NCI-H2107 (cell line): Measurements from ENCODE around the gene TMEM14C.

Source experiments
- DNase-seq: peaks from one replicate; lab custom pipeline; 2025; lab: John Stamatoyannopoulos, UW

TMEM14C gene

GRCh38 chr6:10722820-10723566 is at the start of gene TMEM14C:
Gene TMEM14C, plus strand, starts transcription at chr6:10723070. Its CDS starts 1,544 bp downstream, at chr6:10724614.
- peak; percentile 70 for DNase-seq

- no peak for DNase-seq
Observed at GRCh38 chr6:10676403-10676802, 46.5 kb upstream of the TMEM14C start.

- no peak for DNase-seq
Observed at GRCh38 chr6:10678456-10678855, 44.4 kb upstream of the TMEM14C start.

- DNase-seq, result no peak
Observed at GRCh38 chr6:10681795-10682194, 41.1 kb upstream of the TMEM14C start.

GRCh38 chr6:10682355-10682988 is 40.4 kb upstream of the TMEM14C start:
- no peak for DNase-seq

- DNase-seq, result no peak
Observed at GRCh38 chr6:10684618-10685017, 38.3 kb upstream of the TMEM14C start.

- no peak for DNase-seq
Observed at GRCh38 chr6:10685092-10685915, 37.6 kb upstream of the TMEM14C start.

- DNase-seq, result no peak
Observed at GRCh38 chr6:10686901-10687300, 36.0 kb upstream of the TMEM14C start.

GRCh38 chr6:10687582-10687981 is 35.3 kb upstream of the TMEM14C start:
- DNase-seq, result no peak

- no peak for DNase-seq
Observed at GRCh38 chr6:10690651-10691445, 32.0 kb upstream of the TMEM14C start.

GRCh38 chr6:10692965-10693538 is 29.8 kb upstream of the TMEM14C start:
- DNase-seq, result no peak

GRCh38 chr6:10694302-10695085 is 28.4 kb upstream of the TMEM14C start, which contains the start of the genes C6orf52 and PAK1IP1:
Gene C6orf52, minus strand, starts transcription at chr6:10694616. Its CDS starts 7,066 bp downstream, at chr6:10687550.
Gene PAK1IP1, plus strand, starts transcription at chr6:10694972. Its CDS starts 14 bp downstream, at chr6:10694986.
- peak; percentile 77 for DNase-seq

- DNase-seq, result no peak
Observed at GRCh38 chr6:10695086-10695657, 27.7 kb upstream of the TMEM14C start.

GRCh38 chr6:10696655-10697054 is 26.2 kb upstream of the TMEM14C start:
- no peak for DNase-seq

- no peak for DNase-seq
Observed at GRCh38 chr6:10713962-10714361, 8.9 kb upstream of the TMEM14C start.

- DNase-seq, result no peak
Observed at GRCh38 chr6:10719296-10719963, 3.4 kb upstream of the TMEM14C start.

- DNase-seq, result no peak
Observed at GRCh38 chr6:10719964-10720264, 3.0 kb upstream of the TMEM14C start.

- no peak for DNase-seq
Observed at GRCh38 chr6:10720265-10720959, 2.5 kb upstream of the TMEM14C start.
